ENCODE results near the gene FXYD6.

DNA sequence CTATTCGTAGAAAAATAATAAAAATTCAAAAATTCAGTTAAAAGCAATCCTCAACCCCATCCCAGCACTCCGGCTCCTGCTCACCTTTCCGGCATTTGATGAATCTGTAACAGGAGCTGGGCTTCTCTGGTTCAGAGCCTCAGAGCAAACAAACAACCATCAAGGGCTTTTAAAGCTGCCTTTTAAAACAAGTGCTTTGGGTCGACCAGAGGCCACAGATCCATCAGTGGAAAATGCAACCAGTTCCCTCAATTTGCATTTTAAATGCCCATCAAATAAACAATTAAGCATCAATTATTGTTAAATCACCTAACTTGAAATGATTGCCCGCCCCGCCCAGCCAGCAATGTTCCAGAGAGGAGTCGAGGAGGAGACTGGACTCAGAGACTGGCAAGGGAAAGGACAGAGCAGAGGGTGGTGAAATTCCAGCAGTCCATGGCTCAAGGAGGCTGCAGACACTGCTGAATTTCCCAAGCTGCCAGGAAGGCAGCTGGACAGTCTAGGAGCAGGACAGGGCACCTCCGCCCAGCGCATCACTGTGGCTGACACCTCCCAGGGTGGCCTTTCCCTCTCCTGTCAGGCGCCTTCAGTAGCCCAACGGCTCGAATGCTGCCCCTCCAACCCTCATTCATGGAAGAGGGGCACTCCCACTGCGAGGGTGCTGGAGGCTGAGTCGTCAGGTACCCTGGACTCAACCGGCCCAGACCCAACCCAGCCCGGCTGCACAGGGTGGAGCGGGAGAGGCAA, 7.5 kb downstream of the FXYD6 start:
- TF ChIP-seq, protein P1, sequence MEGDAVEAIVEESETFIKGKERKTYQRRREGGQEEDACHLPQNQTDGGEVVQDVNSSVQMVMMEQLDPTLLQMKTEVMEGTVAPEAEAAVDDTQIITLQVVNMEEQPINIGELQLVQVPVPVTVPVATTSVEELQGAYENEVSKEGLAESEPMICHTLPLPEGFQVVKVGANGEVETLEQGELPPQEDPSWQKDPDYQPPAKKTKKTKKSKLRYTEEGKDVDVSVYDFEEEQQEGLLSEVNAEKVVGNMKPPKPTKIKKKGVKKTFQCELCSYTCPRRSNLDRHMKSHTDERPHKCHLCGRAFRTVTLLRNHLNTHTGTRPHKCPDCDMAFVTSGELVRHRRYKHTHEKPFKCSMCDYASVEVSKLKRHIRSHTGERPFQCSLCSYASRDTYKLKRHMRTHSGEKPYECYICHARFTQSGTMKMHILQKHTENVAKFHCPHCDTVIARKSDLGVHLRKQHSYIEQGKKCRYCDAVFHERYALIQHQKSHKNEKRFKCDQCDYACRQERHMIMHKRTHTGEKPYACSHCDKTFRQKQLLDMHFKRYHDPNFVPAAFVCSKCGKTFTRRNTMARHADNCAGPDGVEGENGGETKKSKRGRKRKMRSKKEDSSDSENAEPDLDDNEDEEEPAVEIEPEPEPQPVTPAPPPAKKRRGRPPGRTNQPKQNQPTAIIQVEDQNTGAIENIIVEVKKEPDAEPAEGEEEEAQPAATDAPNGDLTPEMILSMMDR (conservative IDR thresholded peaks at IDR 0.05) = no peak
- TF ChIP-seq ZFX (IDR thresholded peaks at IDR 0.05) = no peak

Data from C4-2B (cell line).